GM19463 (cell line): ENCODE measurements around the gene GAREM2.

Experiments used
- ATAC-seq: cut with Tn5 transposase; IDR thresholded peaks from one replicate; pipeline ENCODE4 v1.9.1; 2021; ENCODE audit warnings: mild to moderate bottlenecking, moderate library complexity; ENCODE audit not compliant: unreplicated experiment

The GAREM2 gene

GRCh38 chr2:26224095-26224494 is 51.2 kb downstream of the GAREM2 start:
- no peak for ATAC-seq

GRCh38 chr2:26229595-26229994 is 56.7 kb downstream of the GAREM2 start:
- no peak for ATAC-seq

- no peak for ATAC-seq
These were observed 57.9 kb downstream of the GAREM2 start for GRCh38 chr2:26230806-26231205.

GRCh38 chr2:26235089-26235488 is 62.2 kb downstream of the GAREM2 start:
- no peak for ATAC-seq

- ATAC-seq, result no peak
These were observed 65.0 kb downstream of the GAREM2 start for GRCh38 chr2:26237868-26238267.

GRCh38 chr2:26238311-26238958 is 65.5 kb downstream of the GAREM2 start:
- no peak for ATAC-seq
